KOPT-K1 (cell line): Measurements from ENCODE around the gene B4GALT1.

ENCODE experiments used
- H3K27ac ChIP-seq: fragments of 200-600 bp; sonication (generic); 2 replicates; pipeline ENCODE4 v1.5.1; 2016; ENCODE audit warnings: antibody characterized with exemption, mild to moderate bottlenecking, low read depth, low read length; ENCODE audit not compliant: poor library complexity, severe bottlenecking
- H3K36me3 ChIP-seq: fragments of 200-600 bp; sonication (generic); 2 replicates; pipeline ENCODE4 v1.5.1; 2017; ENCODE audit warnings: antibody characterized with exemption, mild to moderate bottlenecking, low read length, moderate library complexity; ENCODE audit not compliant: insufficient read depth
- H3K9me3 ChIP-seq: fragments of 200-600 bp; sonication (generic); 2 replicates; pipeline ENCODE4 v1.5.1; 2017; ENCODE audit warnings: antibody characterized with exemption, low read length, mild to moderate bottlenecking; ENCODE audit not compliant: insufficient read depth, poor library complexity, severe bottlenecking

Gene B4GALT1

GRCh38 chr9:33167084-33167971, at the start of gene B4GALT1:
TSS of gene B4GALT1 (minus strand) at chr9:33167336. CDS start at chr9:33167169, 167 bp downstream.
- no peaks in the 10 kb centered on the region for H3K9me3 ChIP-seq
- peak within 1 kb of the TSS; percentile 77 for H3K27ac ChIP-seq
- H3K36me3 ChIP-seq = no peaks in the 10 kb centered on the region

GRCh38 chr9:33211695-33212393, 44.7 kb upstream of the B4GALT1 start:
- no peak overlapping the region for H3K27ac ChIP-seq
- no peaks in the 10 kb centered on the region for H3K36me3 ChIP-seq
- no peaks in the 10 kb centered on the region for H3K9me3 ChIP-seq

GRCh38 chr9:33210006-33210715, 43.0 kb upstream of the B4GALT1 start:
- no peaks in the 10 kb centered on the region for H3K36me3 ChIP-seq
- no peak overlapping the region for H3K27ac ChIP-seq
- no peaks in the 10 kb centered on the region for H3K9me3 ChIP-seq

GRCh38 chr9:33209394-33209793, 42.3 kb upstream of the B4GALT1 start:
- Histone ChIP-seq H3K36me3 (no peaks in the 10 kb centered on the region), H3K9me3 (no peaks in the 10 kb centered on the region), H3K27ac (no peak overlapping the region)

GRCh38 chr9:33202552-33203201, 35.5 kb upstream of the B4GALT1 start:
- H3K9me3 ChIP-seq = no peaks in the 10 kb centered on the region
- H3K27ac ChIP-seq = no peak overlapping the region

GRCh38 chr9:33202018-33202417, 34.9 kb upstream of the B4GALT1 start:
- Histone ChIP-seq H3K36me3 (no peaks in the 10 kb centered on the region), H3K27ac (no peak overlapping the region), H3K9me3 (no peaks in the 10 kb centered on the region)

More at GRCh38 chr9:33202552-33203201, 35.5 kb upstream of the B4GALT1 start:
- H3K36me3 ChIP-seq = no peaks in the 10 kb centered on the region

- no peak overlapping the region for H3K27ac ChIP-seq
- no peaks in the 10 kb centered on the region for H3K9me3 ChIP-seq
- H3K36me3 ChIP-seq = no peaks in the 10 kb centered on the region
These were observed 31.0 kb upstream of the B4GALT1 start for GRCh38 chr9:33198165-33198564.

GRCh38 chr9:33197279-33198152, 30.4 kb upstream of the B4GALT1 start:
- Histone ChIP-seq H3K27ac (no peak overlapping the region), H3K9me3 (no peaks in the 10 kb centered on the region), H3K36me3 (no peaks in the 10 kb centered on the region)

- H3K27ac ChIP-seq = no peak overlapping the region
- H3K36me3 ChIP-seq = no peaks in the 10 kb centered on the region
- no peaks in the 10 kb centered on the region for H3K9me3 ChIP-seq
These were observed 29.6 kb upstream of the B4GALT1 start for GRCh38 chr9:33196736-33197135.

- no peaks in the 10 kb centered on the region for H3K9me3 ChIP-seq
- H3K36me3 ChIP-seq = no peaks in the 10 kb centered on the region
- H3K27ac ChIP-seq = no peak overlapping the region
These were observed 26.7 kb upstream of the B4GALT1 start for GRCh38 chr9:33193818-33194217.

GRCh38 chr9:33192493-33193255, 25.5 kb upstream of the B4GALT1 start:
- Histone ChIP-seq H3K9me3 (no peaks in the 10 kb centered on the region), H3K36me3 (no peaks in the 10 kb centered on the region), H3K27ac (no peak overlapping the region)

- Histone ChIP-seq H3K27ac (no peak overlapping the region), H3K9me3 (no peaks in the 10 kb centered on the region), H3K36me3 (no peaks in the 10 kb centered on the region)
These were observed 23.0 kb upstream of the B4GALT1 start for GRCh38 chr9:33190021-33190705.

GRCh38 chr9:33189331-33189791, 22.2 kb upstream of the B4GALT1 start:
- H3K27ac ChIP-seq = no peak overlapping the region
- H3K36me3 ChIP-seq = no peaks in the 10 kb centered on the region

More at GRCh38 chr9:33189331-33189791, 22.2 kb upstream of the B4GALT1 start:
- no peaks in the 10 kb centered on the region for H3K9me3 ChIP-seq
